Aortic smooth muscle cell (primary cell): Measurements from ENCODE around the gene TBX10. TPM values are rescaled to one million over a fixed set of nuclear protein-coding genes. Genes with fewer than 3 reads are reported as not detected.

ENCODE experiments used
- total RNA-seq: library from RNA; depleted of rRNA; stranded (reverse); fragments of >200 nt; gene quantifications from 2 replicates; pipeline ENCODE4 v1.2.3, GENCODE V29; 2014

The TBX10 gene
- total RNA-seq: not detected in 2 replicates

DNA sequence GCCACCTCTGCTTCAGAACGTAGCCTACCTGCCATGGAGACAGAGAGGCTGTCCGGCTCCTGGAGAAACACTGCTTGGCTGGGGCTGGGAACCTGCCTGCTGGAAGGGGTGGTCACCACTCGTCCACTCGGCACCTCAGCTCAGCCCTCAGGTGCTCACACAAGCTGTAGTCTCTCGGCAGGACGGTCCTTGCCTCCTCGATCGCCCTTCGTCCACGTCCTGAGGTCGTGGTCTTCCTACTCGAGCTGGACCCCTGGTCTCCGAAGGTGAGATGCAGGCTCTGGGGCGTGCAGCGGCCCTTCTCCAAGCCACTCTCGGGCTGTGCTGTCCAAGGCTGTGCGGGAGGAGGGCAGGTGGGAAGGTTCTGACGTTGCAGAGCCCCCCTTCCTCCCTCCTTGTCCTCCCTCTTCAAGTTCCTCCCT lies at the start of gene TBX10:
Gene TBX10 (minus strand): TSS at position 326 of the 422 bp plus-strand sequence. CDS start 291 bp downstream, at position 35.

GRCh38 chr11:67674442-67674871 lies 34.9 kb upstream of the TBX10 start, which contains the start of gene ALDH3B2:
ALDH3B2 (minus strand) TSS chr11:67674623; CDS start chr11:67666935, 7,688 bp downstream.

DNA sequence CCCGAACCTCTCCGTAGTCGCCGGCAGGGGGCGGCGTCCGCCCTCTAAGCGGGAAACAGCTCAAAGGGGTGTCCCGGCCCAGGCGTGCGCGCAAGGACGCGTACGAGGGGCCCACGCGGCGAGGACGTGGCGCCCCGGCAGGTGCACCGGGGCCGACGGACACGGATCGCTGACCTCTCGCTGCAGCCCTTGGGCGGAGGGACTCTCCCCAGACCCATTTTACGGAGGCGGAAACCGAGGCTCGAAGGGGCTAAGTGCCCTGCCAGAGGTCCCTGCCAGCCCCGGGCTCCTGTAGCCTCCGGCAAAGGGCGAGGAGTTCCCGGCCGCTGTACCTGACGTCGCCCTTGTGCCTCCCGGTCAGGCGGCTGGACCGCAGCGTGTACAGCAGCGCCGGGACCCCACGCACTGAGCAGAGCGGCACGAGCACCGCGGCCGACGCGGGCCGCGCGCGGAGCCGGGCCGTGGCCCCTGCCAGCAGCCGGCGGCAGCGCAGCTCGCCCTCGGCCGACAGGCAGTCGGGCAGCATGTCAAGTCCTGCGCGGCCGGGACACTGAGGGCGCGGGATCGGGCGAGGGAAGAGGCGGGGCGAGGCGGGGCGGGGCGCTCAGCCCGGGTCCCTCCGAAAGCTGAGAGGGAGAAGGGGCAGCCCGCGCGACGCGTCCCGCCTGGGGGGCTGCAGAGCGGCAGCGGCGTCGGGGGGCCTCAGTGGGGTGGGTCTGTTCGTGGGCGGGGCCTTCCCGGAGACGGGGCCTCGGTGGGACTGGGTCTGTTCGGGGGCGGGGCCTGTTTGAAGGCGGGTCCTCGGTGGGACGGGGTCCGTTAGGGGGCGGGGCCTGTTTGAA lies 10.0 kb downstream of the TBX10 start, which contains the start of gene NUDT8:
Gene NUDT8 (minus strand): TSS at position 552 of the 842 bp plus-strand sequence. CDS start 26 bp downstream, at position 526.

GRCh38 chr11:67606492-67607295 lies 32.9 kb downstream of the TBX10 start, which contains the start of gene NDUFV1:
NDUFV1 (plus strand) TSS chr11:67606936; CDS start chr11:67607005, 69 bp downstream.

DNA sequence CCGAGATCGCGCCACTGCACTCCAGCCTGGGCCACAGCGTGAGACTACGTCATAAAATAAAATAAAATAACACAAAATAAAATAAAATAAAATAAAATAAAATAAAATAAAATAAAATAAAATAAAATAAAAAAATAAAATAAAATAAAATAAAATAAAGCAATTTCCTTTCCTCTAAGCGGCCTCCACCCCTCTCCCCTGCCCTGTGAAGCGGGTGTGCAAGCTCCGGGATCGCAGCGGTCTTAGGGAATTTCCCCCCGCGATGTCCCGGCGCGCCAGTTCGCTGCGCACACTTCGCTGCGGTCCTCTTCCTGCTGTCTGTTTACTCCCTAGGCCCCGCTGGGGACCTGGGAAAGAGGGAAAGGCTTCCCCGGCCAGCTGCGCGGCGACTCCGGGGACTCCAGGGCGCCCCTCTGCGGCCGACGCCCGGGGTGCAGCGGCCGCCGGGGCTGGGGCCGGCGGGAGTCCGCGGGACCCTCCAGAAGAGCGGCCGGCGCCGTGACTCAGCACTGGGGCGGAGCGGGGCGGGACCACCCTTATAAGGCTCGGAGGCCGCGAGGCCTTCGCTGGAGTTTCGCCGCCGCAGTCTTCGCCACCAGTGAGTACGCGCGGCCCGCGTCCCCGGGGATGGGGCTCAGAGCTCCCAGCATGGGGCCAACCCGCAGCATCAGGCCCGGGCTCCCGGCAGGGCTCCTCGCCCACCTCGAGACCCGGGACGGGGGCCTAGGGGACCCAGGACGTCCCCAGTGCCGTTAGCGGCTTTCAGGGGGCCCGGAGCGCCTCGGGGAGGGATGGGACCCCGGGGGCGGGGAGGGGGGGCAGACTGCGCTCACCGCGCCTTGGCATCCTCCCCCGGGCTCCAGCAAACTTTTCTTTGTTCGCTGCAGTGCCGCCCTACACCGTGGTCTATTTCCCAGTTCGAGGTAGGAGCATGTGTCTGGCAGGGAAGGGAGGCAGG lies 56.0 kb downstream of the TBX10 start, which contains the start of gene GSTP1:
Gene GSTP1 (plus strand): TSS at position 566 of the 958 bp plus-strand sequence. CDS start 32 bp downstream, at position 598.

Other genes starting within 250 kb of the TBX10 start
- 5.2 and 5.8 TPM in 2 replicates for gene RAD9A, start 247.8 kb downstream of the TBX10 start, total RNA-seq
- 146 and 165 TPM in 2 replicates for gene PPP1CA, start 237.9 kb downstream of the TBX10 start, total RNA-seq
- not detected in 2 replicates for gene TBC1D10C, start 235.7 kb downstream of the TBX10 start, total RNA-seq
- gene CARNS1, start 224.1 kb downstream of the TBX10 start, total RNA-seq: 0.13 and 0.75 TPM in 2 replicates
- gene RPS6KB2, start 211.3 kb downstream of the TBX10 start, total RNA-seq: 42.8 and 53.8 TPM in 2 replicates
- gene PTPRCAP, start 202.1 kb downstream of the TBX10 start, total RNA-seq: 0.25 and 0.26 TPM in 2 replicates
- gene CORO1B, start 196.3 kb downstream of the TBX10 start, total RNA-seq: 128 and 130 TPM in 2 replicates
- gene GPR152, start 187.0 kb downstream of the TBX10 start, total RNA-seq: not detected in 2 replicates
- 0.19 and 0.26 TPM in 2 replicates for gene CABP4, start 184.4 kb downstream of the TBX10 start, total RNA-seq
- gene TMEM134, start 170.5 kb downstream of the TBX10 start, total RNA-seq: 20.5 and 21.1 TPM in 2 replicates
- gene AIP, start 156.7 kb downstream of the TBX10 start, total RNA-seq: 87.0 and 102 TPM in 2 replicates
- gene PITPNM1, start 134.4 kb downstream of the TBX10 start, total RNA-seq: 28.8 and 41.4 TPM in 2 replicates
- 15.4 and 16.2 TPM in 2 replicates for gene CDK2AP2, start 131.6 kb downstream of the TBX10 start, total RNA-seq
- not detected in 2 replicates for gene CABP2, start 116.3 kb downstream of the TBX10 start, total RNA-seq
- gene GSTP1, start 56.0 kb downstream of the TBX10 start, total RNA-seq: 1,013 and 1,126 TPM in 2 replicates
- 164 and 209 TPM in 2 replicates for gene NDUFV1, start 32.8 kb downstream of the TBX10 start, total RNA-seq
- 5.1 and 7.3 TPM in 2 replicates for gene NUDT8, start 9.8 kb downstream of the TBX10 start, total RNA-seq
- not detected in 2 replicates for gene ACY3, start 11.0 kb upstream of the TBX10 start, total RNA-seq
- not detected in 2 replicates for gene ALDH3B2, start 34.9 kb upstream of the TBX10 start, total RNA-seq